KBM-7 (cell line): ENCODE results near the gene BRPF1.
A peak's percentile ranks its signal among the peaks of the same experiment; 100 is the strongest.

ENCODE experiments used
- DNase-seq: peaks from one replicate; pipeline ENCODE4 v3.0.0-alpha.2; 2015
- in situ Hi-C: fragments of 300-500 bp; cut with MboI; formaldehyde crosslinking; loops from 2 replicates; pipeline ENCODE4 v1.14.3; 2020; ENCODE audit warnings: low sequenced_read_pairs, low pct_unique_long_range_greater_than_20kb, mixed read lengths

The BRPF1 gene, protein sequence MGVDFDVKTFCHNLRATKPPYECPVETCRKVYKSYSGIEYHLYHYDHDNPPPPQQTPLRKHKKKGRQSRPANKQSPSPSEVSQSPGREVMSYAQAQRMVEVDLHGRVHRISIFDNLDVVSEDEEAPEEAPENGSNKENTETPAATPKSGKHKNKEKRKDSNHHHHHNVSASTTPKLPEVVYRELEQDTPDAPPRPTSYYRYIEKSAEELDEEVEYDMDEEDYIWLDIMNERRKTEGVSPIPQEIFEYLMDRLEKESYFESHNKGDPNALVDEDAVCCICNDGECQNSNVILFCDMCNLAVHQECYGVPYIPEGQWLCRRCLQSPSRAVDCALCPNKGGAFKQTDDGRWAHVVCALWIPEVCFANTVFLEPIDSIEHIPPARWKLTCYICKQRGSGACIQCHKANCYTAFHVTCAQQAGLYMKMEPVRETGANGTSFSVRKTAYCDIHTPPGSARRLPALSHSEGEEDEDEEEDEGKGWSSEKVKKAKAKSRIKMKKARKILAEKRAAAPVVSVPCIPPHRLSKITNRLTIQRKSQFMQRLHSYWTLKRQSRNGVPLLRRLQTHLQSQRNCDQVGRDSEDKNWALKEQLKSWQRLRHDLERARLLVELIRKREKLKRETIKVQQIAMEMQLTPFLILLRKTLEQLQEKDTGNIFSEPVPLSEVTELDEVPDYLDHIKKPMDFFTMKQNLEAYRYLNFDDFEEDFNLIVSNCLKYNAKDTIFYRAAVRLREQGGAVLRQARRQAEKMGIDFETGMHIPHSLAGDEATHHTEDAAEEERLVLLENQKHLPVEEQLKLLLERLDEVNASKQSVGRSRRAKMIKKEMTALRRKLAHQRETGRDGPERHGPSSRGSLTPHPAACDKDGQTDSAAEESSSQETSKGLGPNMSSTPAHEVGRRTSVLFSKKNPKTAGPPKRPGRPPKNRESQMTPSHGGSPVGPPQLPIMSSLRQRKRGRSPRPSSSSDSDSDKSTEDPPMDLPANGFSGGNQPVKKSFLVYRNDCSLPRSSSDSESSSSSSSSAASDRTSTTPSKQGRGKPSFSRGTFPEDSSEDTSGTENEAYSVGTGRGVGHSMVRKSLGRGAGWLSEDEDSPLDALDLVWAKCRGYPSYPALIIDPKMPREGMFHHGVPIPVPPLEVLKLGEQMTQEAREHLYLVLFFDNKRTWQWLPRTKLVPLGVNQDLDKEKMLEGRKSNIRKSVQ (N-terminal part only)

DNA sequence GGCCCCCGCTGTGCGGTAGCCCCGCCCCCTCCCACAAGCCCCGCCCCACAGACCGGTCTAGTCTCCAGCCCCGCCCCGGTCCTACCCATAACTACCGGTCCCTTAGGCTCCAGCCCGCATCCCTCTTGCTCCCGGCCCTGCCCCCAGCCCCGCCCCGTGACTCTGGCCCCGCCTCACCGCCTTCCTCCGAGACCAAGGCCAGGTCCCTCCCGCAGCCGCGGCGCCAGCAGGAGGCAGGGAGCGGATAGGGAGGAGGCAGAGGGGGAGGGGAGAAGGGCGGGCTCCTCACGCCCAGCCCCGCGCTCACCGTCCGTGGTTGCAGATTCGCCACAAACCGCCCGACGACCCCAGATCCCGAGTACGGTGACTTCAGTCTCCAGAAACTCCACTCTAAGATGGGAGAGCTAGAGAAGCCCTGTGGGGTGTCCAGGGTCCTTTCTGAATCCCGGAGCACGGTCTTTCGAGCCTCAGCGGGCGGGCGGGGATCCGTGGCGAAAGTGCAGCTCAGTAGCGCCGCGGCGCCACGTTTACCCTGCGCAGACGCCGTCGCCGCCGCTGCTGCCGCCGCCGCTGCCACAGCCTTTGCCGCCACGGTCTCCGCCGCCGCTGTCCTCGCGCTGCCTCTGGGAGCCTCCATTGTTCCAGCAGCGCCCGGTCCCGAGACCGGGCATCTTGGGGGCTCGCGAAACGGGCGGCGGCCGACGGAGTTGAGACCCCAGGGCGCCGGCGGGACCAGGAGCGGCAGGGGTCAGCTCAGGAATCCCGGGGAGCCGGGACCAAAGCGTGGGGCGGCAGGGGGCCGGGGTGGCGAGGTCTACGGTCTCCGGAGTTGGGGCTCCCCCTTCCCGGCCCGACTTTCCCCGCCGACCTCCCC is at the start of gene BRPF1:
Gene BRPF1, plus strand, starts transcription at position 530 of the 874 bp plus-strand sequence. CDS start 2,406 bp downstream, outside the sequence.
- in situ Hi-C loops, result no loop called here
- DNase-seq, result peak; percentile 95

DNA sequence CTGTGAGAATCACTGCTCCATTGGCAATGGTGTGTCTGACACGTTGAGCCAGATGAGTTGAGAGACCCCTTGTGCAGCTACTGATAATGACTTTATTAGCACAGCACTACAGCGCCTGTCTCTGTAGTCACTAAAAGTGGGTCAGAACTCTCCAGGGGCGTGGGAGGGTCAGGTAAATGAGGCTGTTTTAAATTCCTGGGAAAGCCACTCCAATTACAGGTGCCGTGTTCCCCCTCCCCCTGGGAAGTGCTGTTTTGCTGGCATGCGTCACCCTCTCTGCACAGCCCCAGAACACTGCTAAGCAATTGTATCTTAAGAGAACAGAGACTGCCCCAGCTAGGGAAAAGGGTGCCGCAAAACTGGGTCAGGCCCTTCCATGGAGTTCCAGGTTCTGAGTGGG is 49.4 kb upstream of the BRPF1 start:
- DNase-seq, result no peak
- in situ Hi-C loops, result no loop called here

DNA sequence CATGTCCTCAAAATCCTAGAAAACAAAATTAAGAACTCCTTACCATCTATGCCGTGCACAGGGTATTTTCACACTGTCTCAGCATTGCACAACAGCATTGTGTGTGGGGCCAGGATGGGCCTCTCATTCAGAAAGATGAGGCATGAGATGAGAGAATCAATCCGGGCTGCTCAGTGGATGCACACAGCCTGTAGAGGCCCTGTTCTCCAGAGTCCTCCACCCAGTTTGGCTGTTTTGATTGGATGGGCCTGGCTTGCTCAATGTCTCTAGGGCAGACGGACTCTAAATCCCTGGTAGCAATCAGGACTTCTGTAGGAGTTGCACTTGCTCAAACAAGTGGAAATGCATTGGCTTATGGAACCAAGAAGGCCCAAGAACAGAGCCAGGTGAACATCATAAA is 48.1 kb upstream of the BRPF1 start:
- in situ Hi-C loops, result no loop called here
- DNase-seq, result no peak

DNA sequence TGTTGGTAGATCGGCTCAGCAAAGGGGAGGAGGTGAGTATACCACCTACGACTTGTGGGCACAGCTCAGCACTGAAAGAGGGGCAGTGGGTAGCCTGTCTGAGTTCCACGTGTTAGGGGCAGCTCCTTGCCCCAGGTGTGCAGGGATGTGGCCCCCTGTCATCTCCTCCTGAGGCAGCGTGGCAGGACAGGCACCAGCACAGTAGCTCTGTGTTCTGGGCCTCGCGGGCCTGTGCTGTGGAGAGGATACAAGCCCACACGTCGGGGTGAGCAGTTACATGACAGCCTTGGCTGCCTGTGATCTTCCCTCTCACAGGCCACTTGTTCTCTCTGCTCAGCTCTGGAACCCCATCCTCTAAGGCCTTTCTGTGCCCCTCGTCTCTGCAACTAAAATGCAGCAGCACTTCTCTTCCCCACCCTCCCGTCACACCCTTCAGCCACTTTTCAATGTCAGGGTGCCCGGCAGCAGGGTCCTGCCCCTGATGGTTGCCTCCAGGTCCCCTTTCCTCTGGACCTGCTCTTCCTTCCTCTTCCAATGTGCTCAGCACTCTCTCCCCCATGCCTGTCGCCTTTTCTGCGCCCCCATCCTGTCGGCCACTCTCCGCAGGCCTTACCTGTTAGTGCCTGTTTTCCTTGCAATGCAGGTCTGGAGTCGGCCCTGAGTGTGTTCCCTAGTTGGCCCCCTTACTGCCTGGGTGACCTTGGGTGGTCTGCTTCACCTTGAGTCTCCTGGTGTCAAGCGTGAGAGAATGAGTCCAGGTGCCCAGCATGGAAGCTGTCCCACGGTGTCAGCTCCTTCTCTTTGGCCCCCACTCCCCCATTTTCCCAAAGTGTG is 46.1 kb upstream of the BRPF1 start:
- no peak for DNase-seq
- in situ Hi-C loops, result no loop called here

DNA sequence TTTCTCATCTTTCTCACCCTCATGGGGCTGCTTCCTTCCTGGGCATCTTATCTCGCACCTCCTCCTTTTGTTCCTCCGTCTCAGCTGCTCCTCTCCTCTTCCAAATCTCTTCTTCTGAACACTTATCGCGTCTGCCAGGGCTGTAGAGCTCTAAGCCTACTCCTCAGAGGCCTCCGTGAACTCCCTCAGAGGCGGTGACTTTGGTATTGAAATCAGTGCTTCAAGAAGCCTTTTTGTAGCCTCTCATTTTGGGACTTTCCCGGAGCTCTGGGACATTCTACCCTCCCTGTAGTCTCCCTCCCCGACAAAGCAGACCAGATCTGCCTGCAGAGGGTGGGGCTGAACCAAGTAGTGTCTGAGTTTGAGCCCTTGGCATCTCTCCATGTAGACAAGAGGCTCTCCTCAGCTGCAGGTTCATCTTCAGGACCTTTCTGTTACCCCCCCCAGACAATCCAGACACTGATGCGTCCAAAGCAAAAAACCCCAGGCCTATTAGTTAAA is 45.4 kb upstream of the BRPF1 start:
- in situ Hi-C loops, result no loop called here

DNA sequence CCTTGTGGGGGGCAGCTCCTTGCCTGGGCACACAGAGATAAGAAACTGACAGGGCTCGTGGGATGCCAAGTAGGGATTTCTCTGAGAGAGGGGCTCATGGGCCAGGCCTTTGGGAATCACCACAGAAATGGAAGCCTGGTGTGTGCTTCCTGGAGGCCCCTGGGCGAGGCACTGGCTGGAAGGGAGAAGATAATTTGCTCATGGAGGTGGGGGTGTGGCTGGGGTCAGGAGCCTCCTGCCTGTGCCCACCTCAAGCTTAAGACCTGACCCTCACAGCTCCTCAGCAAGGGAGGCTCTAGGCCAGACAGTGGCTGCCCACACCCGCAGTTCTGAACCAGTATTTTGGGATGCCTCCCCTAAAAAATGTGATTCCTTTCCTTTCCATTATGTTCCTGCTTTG is 44.8 kb upstream of the BRPF1 start:
- in situ Hi-C loops, result no loop called here
- no peak for DNase-seq

More for the DNA sequence above, 45.4 kb upstream of the BRPF1 start:
- no peak for DNase-seq

DNA sequence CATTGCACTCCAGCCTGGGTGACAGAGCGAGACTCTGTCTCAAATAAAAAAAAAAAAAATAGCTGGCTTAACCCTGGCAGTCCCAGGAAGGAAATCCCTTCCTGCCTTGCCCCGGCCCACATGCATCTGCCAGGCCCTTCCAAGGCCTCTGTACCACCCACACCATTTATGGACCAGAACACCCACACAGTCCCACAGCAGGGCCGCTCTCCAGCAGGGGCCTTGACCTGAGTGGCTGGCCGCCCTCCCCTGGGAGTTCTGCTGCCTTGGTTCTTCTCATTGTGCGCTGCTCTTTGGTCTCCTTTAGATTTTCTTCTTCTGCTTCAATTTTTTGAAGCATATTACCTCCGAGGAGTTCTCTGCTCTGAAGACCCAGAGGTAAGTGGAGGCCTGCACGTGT is 44.0 kb upstream of the BRPF1 start:
- DNase-seq, result no peak
- in situ Hi-C loops, result no loop called here

DNA sequence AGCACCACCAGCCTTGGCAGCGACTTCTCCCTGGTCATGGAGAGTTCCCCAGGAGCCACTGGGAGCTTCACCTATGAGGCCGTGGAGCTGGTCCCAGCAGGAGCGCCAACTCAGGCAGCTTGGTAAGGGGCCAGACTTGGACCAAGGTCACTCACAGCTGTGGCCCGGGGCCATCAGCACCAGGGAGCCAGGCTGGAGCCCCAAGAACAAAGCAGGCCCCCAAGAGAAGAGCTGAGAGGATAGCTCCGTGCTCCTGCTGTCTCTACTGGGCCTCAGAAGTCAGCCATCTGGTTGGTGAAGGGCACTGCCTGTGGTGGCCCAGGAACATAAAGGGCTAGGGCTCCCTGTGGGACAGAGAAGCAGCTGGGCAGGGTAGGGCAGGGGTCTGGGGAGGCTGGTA is 42.6 kb upstream of the BRPF1 start:
- in situ Hi-C loops, result no loop called here
- no peak for DNase-seq

DNA sequence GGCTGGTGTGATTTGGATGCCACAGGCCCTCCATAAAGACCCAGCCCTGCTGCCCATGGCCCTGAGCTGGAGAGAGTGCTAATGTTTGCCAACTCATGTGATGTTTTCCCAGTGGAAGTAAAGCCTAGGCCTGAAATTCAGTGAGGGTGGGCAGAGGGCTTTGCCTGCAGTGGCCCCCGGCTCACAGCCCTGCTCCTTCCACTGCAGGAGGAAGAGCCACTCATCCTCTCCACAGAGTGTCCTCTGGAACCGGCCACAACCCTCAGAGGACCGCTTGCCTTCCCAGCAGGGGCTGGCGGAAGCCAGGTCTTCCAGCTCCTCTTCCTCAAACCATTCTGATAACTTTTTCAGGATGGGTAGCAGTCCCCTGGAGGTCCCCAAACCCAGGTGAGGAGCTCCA is 41.8 kb upstream of the BRPF1 start:
- DNase-seq, result no peak
- in situ Hi-C loops, result no loop called here

DNA sequence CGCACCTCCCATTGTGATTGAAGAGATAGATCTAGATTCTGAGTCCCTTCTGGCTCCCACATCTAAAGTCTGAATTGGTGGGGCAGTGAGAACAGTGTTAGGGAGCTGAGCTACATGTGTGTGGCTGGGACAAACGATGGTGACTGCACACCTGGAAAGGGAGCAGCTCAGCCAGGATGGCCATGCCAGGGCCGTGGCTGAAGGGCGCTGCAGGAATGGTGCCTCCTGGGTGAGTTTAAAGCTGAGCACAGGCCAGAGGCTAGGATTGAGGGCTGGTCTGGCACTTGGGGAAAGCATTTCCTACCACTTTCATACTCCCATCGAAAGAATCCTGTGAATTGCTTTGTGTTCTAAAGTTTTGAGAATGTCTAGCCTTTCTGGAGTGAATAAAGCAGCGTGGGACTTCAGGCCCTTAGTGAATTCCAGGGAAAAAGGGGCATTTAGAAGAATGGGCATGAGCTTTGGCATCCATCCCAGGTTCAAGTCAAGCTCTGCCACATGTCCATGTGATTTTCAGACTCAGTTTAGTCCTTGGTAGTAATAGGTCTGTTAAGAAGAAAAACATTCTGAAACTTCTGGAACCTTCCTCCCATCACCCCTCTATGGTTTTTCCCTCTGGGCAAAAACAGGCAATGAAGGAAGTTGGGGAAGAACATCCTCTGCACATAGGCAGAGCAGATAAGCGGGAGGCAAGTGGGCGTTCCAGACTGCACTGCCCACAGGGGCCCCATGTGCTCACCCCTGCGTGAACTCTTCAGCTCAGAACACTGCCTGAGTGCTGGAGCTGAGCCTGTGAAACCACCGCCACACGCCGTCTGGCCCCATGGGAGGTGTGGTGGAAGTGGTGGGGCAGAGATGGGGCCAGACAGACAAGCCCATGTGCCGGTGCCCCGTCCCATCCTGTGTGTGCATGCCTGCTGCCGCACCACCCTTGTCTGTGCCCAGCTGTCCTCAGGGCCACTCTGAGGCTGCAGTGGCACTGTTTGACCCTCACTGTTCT is 40.8 kb upstream of the BRPF1 start:
- in situ Hi-C loops, result no loop called here
- no peak for DNase-seq

DNA sequence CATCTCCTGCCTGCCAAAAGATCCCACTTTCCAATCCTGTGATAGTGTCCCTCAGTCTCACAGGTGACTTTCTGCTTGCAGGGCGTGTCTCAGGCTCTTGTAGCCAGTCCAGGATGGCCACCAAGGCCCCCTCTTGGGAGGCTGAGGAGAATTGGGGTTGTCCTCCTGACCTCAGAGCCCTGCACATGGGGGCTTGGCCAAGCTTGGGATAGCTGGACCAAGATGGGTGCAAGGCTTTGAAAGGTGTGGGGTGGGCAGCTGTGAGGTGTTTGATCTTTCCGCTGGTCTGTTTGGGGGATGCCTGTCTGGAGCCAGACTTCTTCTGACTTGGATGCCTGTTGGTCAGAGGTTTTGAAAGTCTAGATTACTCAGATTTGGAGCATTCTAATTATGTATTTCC is 39.9 kb upstream of the BRPF1 start:
- DNase-seq, result no peak
- in situ Hi-C loops, result no loop called here

DNA sequence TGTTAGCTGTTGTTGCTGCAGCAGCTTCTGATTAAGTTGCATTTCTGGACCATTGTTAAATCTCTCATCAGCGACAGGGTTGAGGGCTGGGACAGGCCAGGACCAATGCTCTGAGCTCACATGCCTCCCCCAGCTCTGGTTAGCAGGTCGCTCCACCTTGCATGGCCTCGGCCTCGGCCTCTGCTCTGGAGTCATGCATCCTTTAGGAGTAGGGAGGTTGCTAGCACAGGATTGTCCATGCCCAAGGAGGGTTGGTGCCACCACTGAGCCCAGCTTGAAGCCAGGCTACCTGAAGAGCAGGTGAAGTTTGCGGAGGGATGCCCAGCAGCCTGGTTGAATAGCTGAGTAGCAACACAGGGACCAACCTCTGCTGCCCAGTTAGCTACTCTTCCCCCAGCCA is 39.1 kb upstream of the BRPF1 start:
- no peak for DNase-seq
- in situ Hi-C loops, result no loop called here

DNA sequence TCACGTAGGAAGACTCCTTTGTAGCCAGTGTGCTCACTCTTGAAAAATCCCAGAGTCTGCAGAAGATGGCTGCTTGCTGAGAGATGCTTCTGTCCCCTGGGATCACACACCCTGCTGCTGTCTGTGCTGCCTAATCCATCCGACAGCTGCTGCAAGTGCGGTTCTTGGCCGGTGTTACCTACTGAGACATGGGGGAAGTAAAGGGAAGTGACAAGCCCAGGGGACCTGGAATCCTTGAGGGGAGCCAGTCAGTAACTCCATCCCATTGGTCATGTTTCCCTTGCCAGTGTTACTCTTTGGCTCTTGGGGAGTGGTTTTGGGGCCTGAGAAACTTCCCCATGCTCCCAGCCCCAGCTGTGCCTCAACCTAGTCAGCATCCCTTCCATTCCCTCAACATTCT is 36.2 kb upstream of the BRPF1 start:
- in situ Hi-C loops, result no loop called here
- DNase-seq, result no peak

DNA sequence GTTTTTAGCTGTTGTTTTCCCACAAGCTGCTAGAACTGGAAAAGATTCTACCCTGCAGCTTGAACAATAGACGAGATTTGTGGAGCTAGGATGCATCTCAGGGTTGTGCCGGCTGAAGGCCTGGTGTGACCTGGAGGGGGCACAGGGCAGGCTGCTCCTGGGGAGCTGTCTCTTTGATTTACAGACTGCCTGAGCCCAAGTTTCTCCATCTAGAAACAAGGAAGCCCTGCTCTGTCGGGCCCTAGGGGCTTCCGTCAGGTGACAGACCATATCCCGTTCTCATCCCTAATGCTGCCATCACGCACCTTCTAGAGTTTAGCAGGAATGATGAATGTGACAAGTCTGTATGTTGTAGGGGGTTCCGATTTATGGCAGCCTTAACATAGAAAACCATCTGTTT is 35.8 kb upstream of the BRPF1 start:
- in situ Hi-C loops, result no loop called here
- no peak for DNase-seq

DNA sequence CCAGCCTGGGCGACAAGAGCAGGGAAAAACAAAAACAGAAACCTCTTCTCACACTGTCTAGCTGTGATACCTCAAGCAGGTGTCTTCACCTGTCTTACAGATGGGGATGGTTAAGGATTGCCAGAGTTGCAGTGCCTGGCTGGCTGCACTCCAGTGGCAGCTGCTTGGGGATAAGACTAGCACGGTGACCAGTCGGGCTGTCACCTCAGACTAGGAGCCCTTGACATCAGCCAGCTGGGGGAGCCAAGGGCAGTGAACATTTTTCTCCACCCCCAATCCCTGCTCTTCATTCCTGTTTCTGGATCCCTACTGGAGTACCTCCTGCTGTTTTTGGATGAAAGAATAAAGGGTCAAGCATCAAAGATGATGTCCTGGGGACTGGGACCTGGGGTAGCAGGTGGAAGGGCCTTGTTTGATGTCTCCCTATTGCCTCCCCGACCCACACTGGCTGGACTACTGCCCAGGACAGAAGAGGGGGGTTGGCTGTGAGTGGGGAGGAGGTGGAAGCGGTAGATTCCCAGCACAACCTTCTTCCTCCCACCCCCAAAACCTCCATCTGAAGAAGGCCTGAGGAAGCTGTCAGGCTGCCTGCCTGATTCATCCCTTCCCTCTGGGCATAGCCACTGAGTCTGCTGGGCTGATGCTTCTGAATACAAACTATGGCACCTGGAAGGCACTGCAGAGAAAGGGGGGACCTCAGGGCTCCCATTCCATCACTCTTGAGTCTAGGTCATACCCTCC is 34.9 kb upstream of the BRPF1 start:
- DNase-seq, result no peak
- in situ Hi-C loops, result no loop called here

DNA sequence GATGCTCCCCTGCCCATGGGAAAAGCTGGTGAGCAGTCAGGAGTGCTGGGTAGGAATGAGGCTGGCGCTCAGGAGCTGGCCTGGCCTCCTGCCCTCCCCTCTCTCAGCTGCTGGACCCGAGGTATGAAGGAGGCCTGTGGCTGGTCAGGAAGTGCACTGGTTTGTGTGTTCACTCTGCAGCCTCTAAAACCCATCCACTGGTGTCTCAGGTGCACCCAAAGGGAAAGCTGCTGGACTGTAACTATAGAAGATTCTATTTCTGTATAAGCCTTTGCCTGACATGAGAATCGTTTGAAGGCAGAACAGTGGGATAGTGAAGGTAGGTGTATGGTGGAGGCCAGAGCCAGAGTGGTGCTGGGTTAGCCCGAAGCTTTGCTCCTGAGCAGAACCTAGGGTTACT is 33.6 kb upstream of the BRPF1 start:
- no peak for DNase-seq
- in situ Hi-C loops, result no loop called here
